ENCODE measurements around the gene RGS12. TPM values are rescaled to one million over a fixed set of nuclear protein-coding genes. Genes with fewer than 3 reads are reported as not detected.

RGS12 gene
- total RNA-seq, 1 experiment from 2014 or later, result 16.9 TPM

GRCh38 chr4:3312362-3312761 is 19.5 kb downstream of the RGS12 start:
- Histone ChIP-seq H3K14ac (ENCODE audit: insufficient read depth, low read length) (no peak overlapping the region), H4K20me1 (ENCODE audit: control insufficient read depth, insufficient read depth, insufficient read length) (no peaks in the 10 kb centered on the region)
- no peak for TF ChIP-seq CTCF (conservative IDR thresholded peaks at IDR 0.05)

More at GRCh38 chr4:3312362-3312761, 19.5 kb downstream of the RGS12 start:
- Histone ChIP-seq H3K18ac (ENCODE audit: insufficient read length, low read depth, low read length) (no peak overlapping the region), H2AK5ac (ENCODE audit: insufficient read length, low read length) (no peak overlapping the region), H2BK20ac (ENCODE audit: low read depth, low read length, poor library complexity, severe bottlenecking) (no peak overlapping the region), H3T11ph (ENCODE audit: low read length) (no peak overlapping the region), H2BK5ac (ENCODE audit: insufficient read length, low read length) (no peak overlapping the region), H3K56ac (ENCODE audit: insufficient read length, low read depth, low read length) (no peak overlapping the region), H3K9ac (ENCODE audit: extremely low read depth, insufficient read length, low read length) (no peak overlapping the region), H3K27me3 (ENCODE audit: insufficient read depth, low read length) (no peaks in the 10 kb centered on the region), H4K91ac (ENCODE audit: insufficient read length, low read depth, low read length) (no peak overlapping the region), H3K23ac (ENCODE audit: insufficient read length, low read depth, low read length) (no peak overlapping the region), H2AFZ (ENCODE audit: low read length) (no peak overlapping the region), H4K8ac (replicated peaks; ENCODE audit: insufficient read length, low read depth, low read length) (no peak overlapping the region), H3K4me2 (ENCODE audit: insufficient read depth, insufficient read length, low read length) (no peak overlapping the region), H3K9me3 (ENCODE audit: control insufficient read depth, low read depth, low read length) (no peaks in the 10 kb centered on the region), H3K4me1 (ENCODE audit: insufficient read depth, low read length) (no peaks in the 10 kb centered on the region), H3K79me2 (ENCODE audit: insufficient read depth, low read length) (no peaks in the 10 kb centered on the region), H2BK120ac (ENCODE audit: low read depth, low read length, poor library complexity, severe bottlenecking) (no peak overlapping the region), H3K4ac (ENCODE audit: low read depth, low read length) (no peak overlapping the region), H3K23me2 (ENCODE audit: insufficient read length, low read depth, low read length, poor library complexity, severe bottlenecking) (no peaks in the 10 kb centered on the region), H4K5ac (ENCODE audit: insufficient read length, low read depth, low read length) (no peak overlapping the region), H3K79me1 (ENCODE audit: insufficient read depth, low read depth, low read length, poor library complexity, severe bottlenecking) (no peaks in the 10 kb centered on the region), H2BK12ac (ENCODE audit: insufficient read length, low read depth, low read length) (no peak overlapping the region), H3K27ac (ENCODE audit: insufficient read length, low read depth, low read length) (no peak overlapping the region), H2BK15ac (ENCODE audit: low read depth, low read length) (no peak overlapping the region)
- Mint-ChIP-seq H3K4me3 (no peak overlapping the region), H3K4me1 (peaks cover 7 to 24% of the 10 kb centered on the region in 2 experiments), H3K9me3 (no peaks in the 10 kb centered on the region), H3K36me3 (ENCODE audit: insufficient read depth in 1 of 3, low read depth in 3 of 3) (peaks cover 0 to 16% (median 15%) of the 10 kb centered on the region in 3 experiments; a peak in 4 of 7 replicates), H3K27me3 (ENCODE audit: low read depth) (no peaks in the 10 kb centered on the region; the same call in 1 of the 2 replicates), H3K27ac (peak overlapping the region in 1 of 3 experiments; percentile 25; a peak in 2 of 7 replicates)
- peak; percentile 8 for DNase-seq
- WGBS (ENCODE audit: extremely low coverage, insufficient read length, low lambda C conversion rate), result no CpG with 5 or more reads among the region's 8 CpGs

All from H9 (cell line).